Retinal pigment epithelial cell (primary cell): ENCODE results near the gene RFTN1.

Source experiments
- DNase-seq: peaks from one replicate; pipeline ENCODE4 v3.0.0-alpha.2; 2010; ENCODE audit warnings: low read depth
- H3K4me3 ChIP-seq: 2 replicates; pipeline ENCODE4 v1.5.1; 2011; ENCODE audit warnings: mild to moderate bottlenecking, low read length, control low read depth, moderate library complexity
- CTCF ChIP-seq: conservative IDR thresholded peaks from 2 replicates; pipeline ENCODE4 v1.5.1; 2011; ENCODE audit warnings: low read depth, low read length, control low read depth, inconsistent platforms

The RFTN1 gene

GRCh38 chr3:16550305-16550675 is 36.8 kb upstream of the RFTN1 start:
- no peak for DNase-seq
- TF ChIP-seq CTCF: no peak
- H3K4me3 ChIP-seq: no peak overlapping the region

GRCh38 chr3:16548721-16549120 is 35.2 kb upstream of the RFTN1 start:
- no peak for TF ChIP-seq CTCF
- DNase-seq: no peak
- H3K4me3 ChIP-seq: no peak overlapping the region

DNA sequence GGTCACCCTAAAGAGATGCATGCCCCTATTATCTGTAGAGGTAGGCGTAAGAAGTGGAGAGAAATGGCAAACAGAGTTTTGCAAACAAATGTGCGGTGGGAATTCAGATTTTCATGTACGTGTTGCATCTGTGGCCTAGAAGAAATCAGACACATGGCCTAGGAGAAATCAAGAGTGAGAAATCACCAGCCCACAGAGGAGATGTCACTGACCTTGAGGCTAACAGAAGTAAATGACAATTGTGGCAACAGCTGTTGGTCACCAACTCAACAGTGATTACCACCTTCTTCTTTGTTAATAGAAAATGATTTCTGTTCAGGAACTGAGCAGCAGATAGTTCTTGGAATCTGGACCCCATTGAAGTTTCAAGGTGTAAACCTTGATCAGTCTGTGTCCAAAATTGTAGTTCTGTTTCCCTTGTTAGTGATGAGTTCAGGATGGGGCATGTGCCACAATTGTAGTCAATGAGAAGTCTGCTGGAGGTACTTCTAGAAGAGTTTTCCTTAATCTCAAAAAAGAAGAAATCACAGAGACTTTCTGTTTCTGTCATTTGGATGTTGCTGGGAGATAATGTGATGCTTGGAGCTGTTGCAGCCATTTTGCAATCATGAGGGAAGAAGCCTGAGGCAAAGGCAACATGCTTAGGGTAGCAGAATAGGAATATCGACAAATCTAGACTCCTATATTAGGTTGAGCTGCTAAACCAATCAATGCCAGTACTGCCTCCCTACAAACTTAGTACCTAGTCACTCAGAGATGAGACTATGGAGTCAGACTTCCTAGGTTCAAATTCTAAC is 34.3 kb upstream of the RFTN1 start:
- no peak overlapping the region for H3K4me3 ChIP-seq
- TF ChIP-seq CTCF: no peak
- no peak for DNase-seq

GRCh38 chr3:16546186-16547010 is 32.9 kb upstream of the RFTN1 start:
- DNase-seq: no peak
- no peak overlapping the region for H3K4me3 ChIP-seq
- no peak for TF ChIP-seq CTCF

DNA sequence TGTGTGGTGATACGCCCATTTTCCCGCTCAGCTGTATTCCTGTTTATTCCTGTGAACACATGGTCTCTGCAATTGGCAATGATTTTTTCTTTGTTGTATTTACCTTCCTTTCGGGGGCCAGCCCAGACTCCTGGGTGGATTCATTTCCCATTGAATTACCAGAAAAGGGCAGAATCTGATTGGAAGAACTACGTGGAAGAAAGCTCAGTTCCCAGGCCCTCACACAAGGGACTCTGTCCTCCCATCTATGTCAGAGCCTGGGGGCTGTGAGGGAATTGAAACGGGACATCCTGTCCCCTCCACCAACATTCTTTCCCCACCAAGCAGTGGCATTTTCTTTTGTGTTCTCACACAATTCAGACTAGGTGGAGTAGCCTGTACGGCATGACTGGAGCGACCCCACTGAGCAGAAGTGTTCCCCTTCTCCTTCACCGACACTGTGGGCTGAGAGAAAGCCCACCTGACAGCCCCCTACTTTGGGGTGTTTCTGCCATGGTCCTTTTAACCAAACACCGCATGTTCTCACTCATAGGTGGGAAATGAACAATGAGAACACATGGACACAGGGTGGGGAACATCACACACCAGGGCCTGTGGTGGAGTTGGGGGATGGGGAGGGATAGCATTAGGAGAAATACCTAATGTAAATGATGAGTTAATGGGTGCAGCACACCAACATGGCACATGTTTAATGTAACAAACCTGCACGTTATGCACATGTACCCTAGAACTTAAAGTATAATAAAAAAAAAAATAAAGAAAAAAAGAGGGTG is 32.1 kb upstream of the RFTN1 start:
- no peak for TF ChIP-seq CTCF
- no peak overlapping the region for H3K4me3 ChIP-seq
- DNase-seq: no peak

- no peak overlapping the region for H3K4me3 ChIP-seq
- TF ChIP-seq CTCF: no peak
- no peak for DNase-seq
These were observed 29.9 kb upstream of the RFTN1 start for GRCh38 chr3:16543242-16543864.
